Measurements from ENCODE around the gene ATF7IP.
"Not testable (repeated sequence)": the region's sequence is repeated elsewhere in the genome, so short reads cannot be mapped to it uniquely, and the experiment has no call there.

ATF7IP gene, protein sequence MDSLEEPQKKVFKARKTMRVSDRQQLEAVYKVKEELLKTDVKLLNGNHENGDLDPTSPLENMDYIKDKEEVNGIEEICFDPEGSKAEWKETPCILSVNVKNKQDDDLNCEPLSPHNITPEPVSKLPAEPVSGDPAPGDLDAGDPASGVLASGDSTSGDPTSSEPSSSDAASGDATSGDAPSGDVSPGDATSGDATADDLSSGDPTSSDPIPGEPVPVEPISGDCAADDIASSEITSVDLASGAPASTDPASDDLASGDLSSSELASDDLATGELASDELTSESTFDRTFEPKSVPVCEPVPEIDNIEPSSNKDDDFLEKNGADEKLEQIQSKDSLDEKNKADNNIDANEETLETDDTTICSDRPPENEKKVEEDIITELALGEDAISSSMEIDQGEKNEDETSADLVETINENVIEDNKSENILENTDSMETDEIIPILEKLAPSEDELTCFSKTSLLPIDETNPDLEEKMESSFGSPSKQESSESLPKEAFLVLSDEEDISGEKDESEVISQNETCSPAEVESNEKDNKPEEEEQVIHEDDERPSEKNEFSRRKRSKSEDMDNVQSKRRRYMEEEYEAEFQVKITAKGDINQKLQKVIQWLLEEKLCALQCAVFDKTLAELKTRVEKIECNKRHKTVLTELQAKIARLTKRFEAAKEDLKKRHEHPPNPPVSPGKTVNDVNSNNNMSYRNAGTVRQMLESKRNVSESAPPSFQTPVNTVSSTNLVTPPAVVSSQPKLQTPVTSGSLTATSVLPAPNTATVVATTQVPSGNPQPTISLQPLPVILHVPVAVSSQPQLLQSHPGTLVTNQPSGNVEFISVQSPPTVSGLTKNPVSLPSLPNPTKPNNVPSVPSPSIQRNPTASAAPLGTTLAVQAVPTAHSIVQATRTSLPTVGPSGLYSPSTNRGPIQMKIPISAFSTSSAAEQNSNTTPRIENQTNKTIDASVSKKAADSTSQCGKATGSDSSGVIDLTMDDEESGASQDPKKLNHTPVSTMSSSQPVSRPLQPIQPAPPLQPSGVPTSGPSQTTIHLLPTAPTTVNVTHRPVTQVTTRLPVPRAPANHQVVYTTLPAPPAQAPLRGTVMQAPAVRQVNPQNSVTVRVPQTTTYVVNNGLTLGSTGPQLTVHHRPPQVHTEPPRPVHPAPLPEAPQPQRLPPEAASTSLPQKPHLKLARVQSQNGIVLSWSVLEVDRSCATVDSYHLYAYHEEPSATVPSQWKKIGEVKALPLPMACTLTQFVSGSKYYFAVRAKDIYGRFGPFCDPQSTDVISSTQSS

DNA sequence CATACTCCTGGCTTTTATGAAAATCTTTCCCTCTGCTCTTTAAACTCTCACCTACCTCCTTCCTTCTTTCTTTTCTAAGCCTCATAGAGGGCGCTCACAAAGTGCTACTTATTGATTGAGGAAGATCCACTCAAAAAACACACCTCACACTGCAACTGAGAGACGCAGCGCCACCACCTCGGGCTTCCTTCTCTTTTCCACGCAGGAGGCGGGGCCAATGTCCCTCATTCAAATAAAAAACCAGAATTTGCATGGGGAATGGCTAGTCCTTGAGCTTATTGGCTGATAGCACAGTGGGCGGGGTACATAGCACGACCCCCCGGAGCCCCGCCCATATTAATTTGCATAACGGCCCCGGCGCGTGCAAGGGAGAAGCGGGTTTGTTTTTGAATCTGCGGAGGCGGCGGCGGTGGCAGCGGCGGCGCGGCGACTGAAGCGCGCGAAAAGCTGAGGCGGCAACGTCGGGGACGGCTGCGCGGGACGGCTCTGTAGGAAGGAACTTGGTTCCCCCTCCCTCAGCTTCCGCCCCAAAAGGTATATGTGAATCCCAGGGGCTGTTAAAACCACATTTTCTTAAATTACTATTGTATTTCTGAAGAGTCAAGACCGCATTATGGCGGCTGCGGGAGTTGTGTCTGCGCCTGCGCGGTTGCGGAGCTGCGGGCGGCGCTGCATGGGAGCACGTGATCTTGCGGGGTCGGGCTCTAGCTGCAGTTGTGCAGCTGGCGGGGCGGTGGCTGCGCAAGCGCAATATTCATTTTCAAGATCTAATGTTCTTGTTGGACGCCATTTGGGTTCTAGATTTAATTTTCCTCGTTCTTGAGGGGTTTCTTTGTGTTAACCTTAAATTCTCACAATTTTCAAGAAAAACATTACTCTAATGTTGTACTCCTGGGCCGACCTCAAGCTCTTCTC is at the start of gene ATF7IP:
Gene ATF7IP, plus strand, starts transcription at position 389 of the 915 bp plus-strand sequence. CDS start 58,234 bp downstream, outside the sequence.
- H3K36me3 ChIP-seq (ENCODE audit: control insufficient read depth, insufficient read depth, low read length), result no peaks in the 10 kb centered on the region

DNA sequence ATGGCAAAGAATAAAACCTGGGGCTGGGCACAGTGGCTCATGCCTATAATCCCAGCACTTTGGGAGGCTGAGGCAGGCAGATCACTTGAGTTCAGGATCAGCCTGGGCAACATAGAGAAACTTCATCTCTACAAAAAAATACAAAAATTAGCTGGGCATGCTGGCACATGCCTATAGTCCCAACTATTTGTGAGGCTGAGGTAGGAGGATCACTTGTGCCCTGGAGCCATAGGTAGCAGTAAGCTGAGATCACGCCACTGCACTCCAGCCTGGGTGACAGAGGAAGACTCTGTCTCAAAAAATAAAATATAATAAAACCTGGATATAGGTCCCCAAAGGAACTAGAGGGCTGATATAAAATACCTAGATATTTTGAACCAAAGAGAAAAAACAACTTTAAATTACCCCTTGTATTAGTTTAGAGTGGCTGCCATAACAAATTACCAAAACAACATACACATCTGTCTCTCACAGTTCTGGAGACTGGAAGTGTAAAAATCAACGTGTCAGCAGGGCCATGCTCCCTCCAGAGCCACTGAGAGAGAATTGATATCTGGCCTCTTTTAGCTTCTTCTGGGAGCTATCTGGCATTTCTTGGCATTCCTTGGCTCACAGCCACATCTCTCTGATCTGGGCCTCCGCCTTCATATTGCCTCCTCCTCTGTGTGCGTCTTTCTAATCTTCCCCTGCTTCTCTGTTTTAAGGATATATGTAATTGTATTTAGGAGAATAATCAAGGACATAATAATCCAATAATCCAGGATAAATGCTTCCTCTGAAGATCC is 47.9 kb upstream of the ATF7IP start:
- Histone ChIP-seq H3K9me3 (ENCODE audit: control insufficient read depth, insufficient read depth, low read length) (no peaks in the 10 kb centered on the region), H3K36me3 (ENCODE audit: control insufficient read depth, insufficient read depth, low read length) (no peaks in the 10 kb centered on the region), H3K27ac (ENCODE audit: low read depth, low read length) (no peak overlapping the region), H3K27me3 (ENCODE audit: control insufficient read depth, insufficient read depth, low read length) (no peaks in the 10 kb centered on the region), H3K4me1 (ENCODE audit: control insufficient read depth, insufficient read depth, low read length) (no peaks in the 10 kb centered on the region), H3K4me3 (ENCODE audit: low read depth, low read length) (no peak overlapping the region), H3K9ac (ENCODE audit: low read depth, low read length) (no peak overlapping the region)

More for the DNA sequence above, at the start of gene ATF7IP:
- peak within 1 kb of the TSS; percentile 74 for H3K4me3 ChIP-seq (ENCODE audit: low read depth, low read length)
- no peaks in the 10 kb centered on the region for H3K9me3 ChIP-seq (ENCODE audit: control insufficient read depth, insufficient read depth, low read length)
- H3K4me1 ChIP-seq (ENCODE audit: control insufficient read depth, insufficient read depth, low read length), result peaks cover 2% of the 10 kb centered on the region; the same call in 1 of the 2 replicates
- H3K27ac ChIP-seq (ENCODE audit: low read depth, low read length), result peak within 1 kb of the TSS; percentile 99
- no peaks in the 10 kb centered on the region for H3K27me3 ChIP-seq (ENCODE audit: control insufficient read depth, insufficient read depth, low read length)
- peak within 1 kb of the TSS; percentile 95 for H3K9ac ChIP-seq (ENCODE audit: low read depth, low read length)

DNA sequence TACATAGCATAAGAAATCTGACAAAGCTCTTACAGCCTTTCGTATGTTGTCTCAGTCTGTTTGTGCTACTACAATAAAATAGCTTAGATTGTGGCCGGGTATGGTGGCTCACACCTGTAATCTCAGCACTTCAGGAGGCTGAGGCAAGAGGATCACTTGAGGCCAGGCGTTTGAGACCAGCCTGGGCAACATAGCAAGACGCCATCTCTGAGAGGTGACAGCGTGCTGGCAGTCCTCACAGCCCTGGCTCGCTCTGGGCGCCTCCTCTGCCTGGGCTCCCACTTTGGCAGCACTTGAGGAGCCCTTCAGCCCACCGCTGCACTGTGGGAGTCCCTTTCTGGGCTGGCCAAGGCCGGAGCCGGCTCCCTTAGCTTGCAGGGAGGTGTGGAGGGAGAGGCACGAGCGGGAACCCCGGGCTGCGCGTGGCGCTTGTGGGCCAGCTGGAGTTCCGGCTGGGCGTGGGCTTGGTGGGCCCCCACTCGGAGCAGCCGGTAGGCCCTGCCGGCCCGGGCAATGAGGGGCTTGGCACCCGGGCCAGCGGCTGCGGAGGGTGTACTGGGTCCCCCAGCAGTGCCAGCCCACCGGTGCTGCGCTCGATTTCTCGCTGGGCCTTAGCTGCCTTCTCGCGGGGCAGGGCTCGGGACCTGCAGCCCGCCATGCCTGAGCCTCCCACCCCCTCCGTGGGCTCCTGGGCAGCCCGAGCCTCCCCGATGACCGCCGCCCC is 45.6 kb upstream of the ATF7IP start:
- H3K9me3 ChIP-seq (ENCODE audit: control insufficient read depth, insufficient read depth, low read length); H3K4me1 ChIP-seq (ENCODE audit: control insufficient read depth, insufficient read depth, low read length); H3K4me3 ChIP-seq (ENCODE audit: low read depth, low read length); H3K27me3 ChIP-seq (ENCODE audit: control insufficient read depth, insufficient read depth, low read length); H3K9ac ChIP-seq (ENCODE audit: low read depth, low read length); H3K27ac ChIP-seq (ENCODE audit: low read depth, low read length); H3K36me3 ChIP-seq (ENCODE audit: control insufficient read depth, insufficient read depth, low read length): not testable (repeated sequence)

DNA sequence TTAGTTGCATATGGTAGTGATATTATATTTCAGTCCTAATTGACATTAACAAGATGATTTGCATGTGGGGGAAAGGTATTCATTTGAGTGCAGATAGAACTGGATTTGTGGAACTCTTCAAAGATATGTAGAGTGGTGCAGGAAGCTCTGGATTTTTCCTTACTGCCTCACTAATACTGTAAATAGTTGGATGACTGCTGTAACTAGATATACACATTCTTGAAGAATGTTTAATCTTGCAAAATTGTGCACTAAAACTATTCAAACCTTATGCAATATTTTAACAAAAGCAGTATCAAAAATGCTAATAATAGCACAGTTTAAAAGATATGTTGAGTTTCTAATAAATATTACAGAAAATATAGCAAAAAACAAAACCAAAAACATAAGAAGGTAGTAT is 43.1 kb upstream of the ATF7IP start:
- H3K9ac ChIP-seq (ENCODE audit: low read depth, low read length), result no peak overlapping the region
- no peaks in the 10 kb centered on the region for H3K36me3 ChIP-seq (ENCODE audit: control insufficient read depth, insufficient read depth, low read length)
- no peak overlapping the region for H3K4me3 ChIP-seq (ENCODE audit: low read depth, low read length)
- no peaks in the 10 kb centered on the region for H3K9me3 ChIP-seq (ENCODE audit: control insufficient read depth, insufficient read depth, low read length)
- no peaks in the 10 kb centered on the region for H3K27me3 ChIP-seq (ENCODE audit: control insufficient read depth, insufficient read depth, low read length)
- no peaks in the 10 kb centered on the region for H3K4me1 ChIP-seq (ENCODE audit: control insufficient read depth, insufficient read depth, low read length)
- no peak overlapping the region for H3K27ac ChIP-seq (ENCODE audit: low read depth, low read length)

DNA sequence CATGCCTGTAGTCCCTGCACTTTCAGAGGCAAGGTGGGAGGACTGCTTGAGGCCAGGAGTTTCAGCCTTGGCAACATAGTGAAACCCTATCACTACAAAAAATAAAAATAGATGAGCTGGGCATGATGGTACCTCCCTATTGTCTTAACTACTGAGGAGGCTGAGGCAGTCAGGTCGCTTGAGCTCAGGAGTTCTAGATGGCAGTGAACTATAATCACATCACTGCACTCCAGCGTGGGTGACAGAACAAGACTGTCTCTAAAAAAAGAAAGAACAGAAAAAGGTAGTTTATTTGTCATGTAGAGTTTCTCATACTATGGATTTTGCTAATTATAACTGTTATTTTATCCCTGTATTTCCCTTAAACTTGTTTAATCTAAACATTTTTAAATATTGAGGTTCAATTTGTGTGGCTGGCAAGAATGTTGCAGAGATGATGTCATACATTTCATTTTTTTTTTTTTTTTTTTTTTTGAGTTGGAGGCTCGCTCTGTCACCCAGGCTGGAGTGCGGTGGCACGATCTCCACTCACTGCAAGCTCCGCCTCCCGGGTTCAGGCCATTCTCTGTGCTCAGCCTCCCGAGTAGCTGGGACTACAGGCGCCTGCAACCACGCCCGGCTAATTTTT is 39.7 kb upstream of the ATF7IP start:
- Histone ChIP-seq H3K27ac (ENCODE audit: low read depth, low read length) (no peak overlapping the region), H3K4me3 (ENCODE audit: low read depth, low read length) (no peak overlapping the region), H3K9me3 (ENCODE audit: control insufficient read depth, insufficient read depth, low read length) (no peaks in the 10 kb centered on the region), H3K9ac (ENCODE audit: low read depth, low read length) (no peak overlapping the region), H3K4me1 (ENCODE audit: control insufficient read depth, insufficient read depth, low read length) (no peaks in the 10 kb centered on the region), H3K36me3 (ENCODE audit: control insufficient read depth, insufficient read depth, low read length) (no peaks in the 10 kb centered on the region), H3K27me3 (ENCODE audit: control insufficient read depth, insufficient read depth, low read length) (no peaks in the 10 kb centered on the region)

DNA sequence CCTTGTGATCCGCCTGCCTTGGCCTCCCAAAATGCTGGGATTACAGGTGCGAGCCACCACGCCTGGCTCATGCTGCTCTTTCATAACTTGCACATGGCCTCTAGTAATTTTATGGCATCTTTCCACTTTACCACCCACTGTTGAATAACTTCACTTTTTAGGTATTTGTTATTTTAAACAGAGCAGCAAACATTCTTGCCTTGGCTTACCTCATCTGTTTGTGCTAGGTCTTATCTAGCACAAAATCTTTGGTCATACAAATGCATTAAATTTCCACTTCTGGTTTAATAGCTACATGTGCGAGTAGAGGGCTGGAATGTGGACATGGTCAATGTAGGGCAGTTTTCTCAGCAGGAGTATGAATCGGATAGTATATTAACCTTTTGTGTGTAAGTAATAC is 38.8 kb upstream of the ATF7IP start:
- Histone ChIP-seq H3K4me3 (ENCODE audit: low read depth, low read length) (no peak overlapping the region), H3K27me3 (ENCODE audit: control insufficient read depth, insufficient read depth, low read length) (no peaks in the 10 kb centered on the region), H3K9ac (ENCODE audit: low read depth, low read length) (no peak overlapping the region), H3K4me1 (ENCODE audit: control insufficient read depth, insufficient read depth, low read length) (no peaks in the 10 kb centered on the region), H3K27ac (ENCODE audit: low read depth, low read length) (no peak overlapping the region), H3K9me3 (ENCODE audit: control insufficient read depth, insufficient read depth, low read length) (no peaks in the 10 kb centered on the region), H3K36me3 (ENCODE audit: control insufficient read depth, insufficient read depth, low read length) (no peaks in the 10 kb centered on the region)

DNA sequence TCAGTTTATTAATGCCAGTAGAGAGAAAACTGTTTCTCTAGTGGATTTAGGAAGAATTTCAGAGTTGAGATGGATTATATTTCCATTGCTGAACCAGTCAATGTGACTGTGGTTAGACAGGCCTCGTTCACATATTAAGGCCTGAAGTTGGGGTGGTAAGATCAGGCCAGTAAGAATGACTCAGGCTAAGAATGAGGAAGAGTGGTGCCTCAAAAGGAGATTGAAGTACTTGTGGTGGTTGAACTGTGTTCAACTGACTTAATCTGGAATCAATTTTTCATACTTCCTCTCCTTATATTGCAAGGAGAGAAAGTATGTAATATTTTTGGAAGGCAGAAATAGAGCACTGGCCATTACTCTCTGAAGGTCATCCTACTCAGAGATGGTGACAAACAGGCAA is 37.8 kb upstream of the ATF7IP start:
- Histone ChIP-seq H3K4me1 (ENCODE audit: control insufficient read depth, insufficient read depth, low read length) (no peaks in the 10 kb centered on the region), H3K27me3 (ENCODE audit: control insufficient read depth, insufficient read depth, low read length) (no peaks in the 10 kb centered on the region), H3K9ac (ENCODE audit: low read depth, low read length) (no peak overlapping the region), H3K4me3 (ENCODE audit: low read depth, low read length) (no peak overlapping the region), H3K27ac (ENCODE audit: low read depth, low read length) (no peak overlapping the region), H3K9me3 (ENCODE audit: control insufficient read depth, insufficient read depth, low read length) (peaks cover 4% of the 10 kb centered on the region; the same call in 1 of the 2 replicates), H3K36me3 (ENCODE audit: control insufficient read depth, insufficient read depth, low read length) (no peaks in the 10 kb centered on the region)

DNA sequence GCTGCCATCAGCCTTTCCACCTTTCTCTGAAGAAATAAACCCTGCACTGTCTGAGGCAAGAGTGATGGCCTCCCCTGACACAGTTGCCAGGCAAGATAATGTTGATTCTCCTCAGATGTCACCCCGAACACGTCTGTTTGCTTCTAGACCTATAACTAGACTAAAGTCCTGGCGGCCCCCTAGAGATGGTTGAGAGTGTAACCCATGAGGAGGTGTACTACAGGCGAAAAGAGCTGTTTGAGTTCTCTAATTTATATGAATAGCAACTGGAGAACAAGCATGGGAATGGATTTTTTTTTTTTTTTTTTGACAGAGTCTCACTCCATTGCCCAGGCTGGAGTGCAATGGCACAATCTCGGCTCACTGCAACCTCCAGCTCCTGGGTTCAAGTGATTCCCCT is 33.0 kb upstream of the ATF7IP start:
- Histone ChIP-seq H3K27ac (ENCODE audit: low read depth, low read length) (no peak overlapping the region), H3K27me3 (ENCODE audit: control insufficient read depth, insufficient read depth, low read length) (no peaks in the 10 kb centered on the region), H3K9ac (ENCODE audit: low read depth, low read length) (no peak overlapping the region), H3K9me3 (ENCODE audit: control insufficient read depth, insufficient read depth, low read length) (peaks cover 4% of the 10 kb centered on the region; the same call in 1 of the 2 replicates), H3K4me3 (ENCODE audit: low read depth, low read length) (no peak overlapping the region), H3K4me1 (ENCODE audit: control insufficient read depth, insufficient read depth, low read length) (no peaks in the 10 kb centered on the region), H3K36me3 (ENCODE audit: control insufficient read depth, insufficient read depth, low read length) (no peaks in the 10 kb centered on the region)

DNA sequence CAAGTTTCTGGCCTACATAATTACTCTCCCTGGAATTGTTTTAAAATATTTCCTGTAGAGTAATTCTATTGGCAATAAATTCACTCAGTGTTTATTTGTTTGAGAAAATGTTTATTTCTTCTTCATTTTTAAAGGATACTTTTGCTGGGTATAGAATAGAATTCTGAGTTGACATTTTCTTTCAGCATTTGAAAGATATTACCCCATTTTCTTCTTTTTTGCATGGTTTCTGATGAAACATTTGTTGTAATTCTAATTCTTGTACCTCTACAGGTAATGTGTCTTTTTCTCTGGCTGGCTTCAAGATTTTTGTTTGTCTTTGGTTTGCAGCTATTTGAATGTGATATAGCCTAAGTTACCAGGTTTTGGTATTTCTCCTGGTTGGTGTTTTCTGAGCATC is 25.1 kb upstream of the ATF7IP start:
- no peaks in the 10 kb centered on the region for H3K36me3 ChIP-seq (ENCODE audit: control insufficient read depth, insufficient read depth, low read length)
- no peaks in the 10 kb centered on the region for H3K4me1 ChIP-seq (ENCODE audit: control insufficient read depth, insufficient read depth, low read length)
- no peak overlapping the region for H3K9ac ChIP-seq (ENCODE audit: low read depth, low read length)
- no peak overlapping the region for H3K4me3 ChIP-seq (ENCODE audit: low read depth, low read length)
- no peaks in the 10 kb centered on the region for H3K27me3 ChIP-seq (ENCODE audit: control insufficient read depth, insufficient read depth, low read length)
- H3K9me3 ChIP-seq (ENCODE audit: control insufficient read depth, insufficient read depth, low read length), result peaks cover 13% of the 10 kb centered on the region
- no peak overlapping the region for H3K27ac ChIP-seq (ENCODE audit: low read depth, low read length)
